GM21825 (cell line): ENCODE results near the gene SYS1.

Experiments
- ATAC-seq: cut with Tn5 transposase; IDR thresholded peaks from one replicate; pipeline ENCODE4 v1.9.1; 2021; ENCODE audit warnings: mild to moderate bottlenecking, moderate library complexity; ENCODE audit not compliant: unreplicated experiment

Gene SYS1

DNA sequence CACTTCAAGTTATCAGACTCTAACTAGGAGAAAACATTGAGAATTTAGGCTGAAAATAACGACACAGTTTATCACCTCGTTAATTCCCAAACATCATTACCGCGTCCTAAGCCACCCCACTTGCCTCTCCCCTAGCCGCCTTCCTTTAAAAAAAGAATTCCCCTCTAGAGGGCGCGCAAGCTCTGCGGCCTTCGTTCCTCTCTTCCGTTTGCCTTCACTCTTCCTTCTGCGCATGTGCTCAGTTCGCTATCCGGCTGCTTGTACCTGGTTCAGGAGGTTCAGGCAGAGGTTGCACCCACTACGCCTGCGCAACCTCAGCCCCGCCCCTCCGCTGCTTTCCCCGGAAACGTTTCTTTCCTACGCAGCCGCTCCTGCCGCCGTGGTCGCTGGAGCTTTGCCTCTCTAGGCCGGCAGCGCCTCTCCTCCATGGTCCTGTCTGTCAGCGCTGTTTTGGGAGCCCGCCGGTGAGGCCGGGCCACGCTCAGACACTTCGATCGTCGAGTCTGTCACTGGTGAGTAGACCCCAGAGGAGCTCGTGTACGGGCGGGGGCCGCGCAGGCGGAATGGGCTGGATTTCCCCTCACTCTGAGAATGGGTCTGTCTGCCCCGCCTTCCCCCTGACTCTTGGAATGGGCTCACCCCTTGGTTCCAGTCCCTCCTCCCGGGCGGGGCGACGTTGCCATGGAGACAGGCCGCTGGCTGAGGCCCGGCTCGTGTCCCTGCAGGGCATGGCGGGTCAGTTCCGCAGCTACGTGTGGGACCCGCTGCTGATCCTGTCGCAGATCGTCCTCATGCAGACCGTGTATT, at the start of gene SYS1:
Gene SYS1, plus strand, starts transcription at position 353 of the 807 bp plus-strand sequence. Its CDS starts 376 bp downstream, at position 729.
- ATAC-seq: peak; percentile 67

DNA sequence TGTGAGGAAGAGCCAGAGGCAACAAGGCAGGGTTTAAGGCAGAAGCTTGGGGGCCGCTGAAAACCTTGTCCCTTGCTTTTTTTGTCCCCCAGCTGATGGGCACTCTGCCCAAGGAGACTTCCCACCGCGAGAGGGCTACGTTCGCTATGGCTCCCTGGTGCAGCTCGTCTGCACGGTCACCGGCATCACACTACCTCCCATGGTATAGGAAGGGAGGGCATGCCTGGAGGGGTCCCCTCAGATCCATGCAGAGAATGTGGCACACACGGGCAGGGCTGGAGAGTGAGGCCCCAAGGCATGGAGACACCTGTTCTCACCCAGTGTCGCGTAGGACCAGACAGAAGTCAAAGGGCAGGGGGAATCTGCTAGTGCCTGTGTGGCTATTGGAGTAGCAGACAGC, 49.0 kb upstream of the SYS1 start:
- no peak for ATAC-seq

DNA sequence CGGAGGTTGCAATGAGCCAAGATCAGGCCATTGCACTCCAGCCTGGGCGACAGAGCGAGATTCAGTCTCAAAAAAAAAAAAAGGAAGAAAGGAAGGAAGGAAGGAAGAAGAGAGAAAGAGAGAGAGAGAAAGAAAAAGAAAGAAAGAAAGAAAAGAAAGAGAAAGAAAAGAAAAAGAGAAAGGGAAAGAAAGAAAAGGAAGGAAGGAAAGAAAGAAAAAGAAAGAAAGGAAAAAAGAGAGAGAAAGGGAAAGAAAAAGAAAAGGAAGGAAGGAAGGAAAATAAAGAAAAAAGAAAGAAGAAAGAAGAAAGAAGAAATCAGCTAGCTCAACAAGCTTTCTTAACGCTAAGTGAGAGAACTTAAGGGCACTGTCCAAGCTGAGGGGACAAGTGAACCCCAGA, 47.3 kb upstream of the SYS1 start:
- ATAC-seq: no peak

DNA sequence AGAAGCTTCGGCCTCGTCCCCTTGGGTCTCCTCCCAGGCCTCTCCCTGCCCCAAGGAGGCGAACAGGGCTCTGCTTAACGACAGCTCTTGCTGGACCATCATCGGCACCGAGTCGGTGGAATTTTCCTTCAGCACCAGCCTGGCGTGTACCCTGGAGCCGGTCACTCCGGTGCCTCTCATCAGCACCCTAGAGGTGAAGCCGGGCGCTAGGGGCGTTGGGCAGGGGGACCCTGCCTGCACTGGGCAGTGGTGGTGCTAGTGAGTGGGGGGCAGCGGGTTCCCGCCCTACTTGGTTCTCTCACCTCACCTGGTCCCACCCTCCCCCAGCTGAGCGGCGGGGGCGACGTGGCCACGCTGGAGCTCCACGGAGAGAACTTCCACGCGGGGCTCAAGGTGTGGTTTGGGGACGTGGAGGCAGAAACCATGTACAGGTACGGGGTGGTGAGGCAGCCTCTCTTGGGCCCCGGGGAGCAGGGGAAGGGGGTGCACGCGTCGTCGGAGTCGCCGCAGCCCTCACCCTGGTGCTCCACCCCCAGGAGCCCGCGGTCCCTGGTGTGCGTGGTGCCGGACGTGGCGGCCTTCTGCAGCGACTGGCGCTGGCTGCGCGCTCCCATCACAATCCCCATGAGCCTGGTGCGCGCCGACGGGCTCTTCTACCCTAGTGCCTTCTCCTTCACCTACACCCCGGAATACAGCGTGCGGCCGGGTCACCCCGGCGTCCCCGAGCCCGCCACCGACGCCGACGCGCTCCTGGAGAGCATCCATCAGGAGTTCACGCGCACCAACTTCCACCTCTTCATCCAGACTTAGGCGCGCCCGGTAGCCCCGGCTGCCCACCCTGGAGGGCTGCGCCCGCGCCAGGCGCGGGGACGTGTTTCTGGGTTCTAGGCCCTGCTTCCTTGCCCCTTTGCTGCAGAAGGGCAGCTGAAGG, 46.5 kb upstream of the SYS1 start:
- no peak for ATAC-seq

DNA sequence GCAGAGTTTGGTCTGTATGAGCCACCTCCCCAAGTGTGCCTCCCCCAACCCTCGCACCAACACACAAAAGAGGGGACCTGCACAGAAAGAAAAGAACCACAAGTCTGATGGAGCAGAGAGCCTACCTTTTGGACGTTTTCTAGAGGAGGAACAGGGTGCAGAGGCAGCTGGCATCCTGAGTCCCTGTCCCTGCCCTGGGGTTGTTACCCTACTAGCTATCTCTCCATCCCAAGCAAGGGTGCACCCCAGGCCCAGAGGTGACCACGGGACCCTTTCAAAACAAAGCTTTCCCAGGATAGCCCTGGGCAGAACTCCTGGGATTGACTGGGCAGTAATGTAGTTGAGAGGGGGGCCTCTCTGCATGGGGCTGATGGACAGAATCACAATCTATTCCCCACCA, 45.1 kb upstream of the SYS1 start:
- no peak for ATAC-seq

DNA sequence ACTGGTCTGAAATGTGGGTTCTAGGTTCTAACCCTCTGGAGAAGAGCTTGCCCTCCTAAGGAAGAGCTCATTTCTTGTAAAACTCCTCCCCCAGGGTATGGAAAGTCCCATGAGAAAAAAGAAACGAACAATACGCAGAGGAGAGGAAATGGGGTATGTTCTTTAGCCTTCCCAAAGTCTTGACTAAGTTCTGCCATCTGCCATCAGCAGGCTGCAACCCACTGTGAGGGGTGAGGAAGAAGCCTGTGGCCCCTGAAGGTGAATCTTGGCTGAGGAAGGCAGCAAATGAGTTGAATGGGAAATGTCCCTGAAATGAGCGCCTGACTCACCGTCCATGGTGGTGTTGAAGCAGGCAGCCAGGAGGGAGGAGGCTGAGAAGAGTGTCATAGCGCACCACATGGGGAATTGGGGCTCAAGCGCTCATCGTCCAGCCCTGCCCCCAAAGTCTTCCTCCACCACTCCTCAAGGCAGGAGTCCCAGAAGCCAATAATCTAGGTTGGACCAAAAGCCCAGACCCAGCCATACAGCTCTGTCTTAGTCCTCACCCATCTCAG, 44.5 kb upstream of the SYS1 start:
- ATAC-seq: no peak

DNA sequence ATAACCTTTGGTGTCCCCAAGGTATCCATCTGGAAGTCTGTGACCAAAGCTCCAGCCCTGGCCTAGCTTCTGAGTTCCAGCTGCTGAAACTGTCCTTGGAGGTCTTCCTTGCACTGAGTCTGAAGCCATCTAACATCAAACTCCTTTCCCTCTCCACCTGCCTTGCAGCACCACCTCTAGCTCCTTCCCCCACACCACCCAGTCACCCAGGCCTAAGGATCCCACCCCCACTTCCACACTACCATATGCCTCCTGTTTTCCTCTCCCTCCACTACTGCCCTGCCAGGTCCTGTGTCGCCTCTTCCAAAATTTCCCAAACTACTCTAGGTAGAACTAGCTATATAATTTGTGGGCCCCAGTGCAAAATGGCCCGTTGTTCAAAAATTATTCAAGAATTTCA, 44.0 kb upstream of the SYS1 start:
- no peak for ATAC-seq

DNA sequence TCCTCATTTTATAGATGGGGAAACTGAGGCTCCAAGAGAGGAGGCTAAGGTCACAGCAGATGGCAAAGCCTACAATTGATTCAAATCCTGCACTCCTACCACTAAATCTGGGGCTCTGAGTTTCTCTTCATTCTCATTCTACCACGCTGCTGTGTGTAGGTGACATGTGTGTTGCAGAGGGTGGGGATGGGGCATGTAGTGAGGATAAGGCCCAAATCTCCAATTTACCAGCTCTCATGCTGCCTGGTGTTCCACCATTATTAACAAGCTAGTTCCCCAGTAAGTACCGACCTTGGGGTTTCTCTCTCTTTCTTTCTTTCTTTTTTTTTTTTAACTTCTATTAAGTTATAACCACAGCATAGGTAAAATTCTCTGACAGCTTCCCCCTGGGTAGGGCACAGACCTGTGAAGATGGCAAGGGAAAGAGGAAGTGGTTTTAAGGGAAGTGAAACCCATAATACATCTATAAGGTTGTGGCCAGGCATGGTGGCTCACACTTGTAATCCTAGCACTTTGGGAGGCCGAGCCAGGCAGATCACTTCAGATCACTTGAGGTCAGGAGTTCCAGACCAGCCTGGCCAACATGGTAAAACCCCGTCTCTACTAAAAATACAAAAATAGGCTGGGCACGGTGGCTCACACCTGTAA, 41.9 kb upstream of the SYS1 start:
- ATAC-seq: peak; percentile 66

DNA sequence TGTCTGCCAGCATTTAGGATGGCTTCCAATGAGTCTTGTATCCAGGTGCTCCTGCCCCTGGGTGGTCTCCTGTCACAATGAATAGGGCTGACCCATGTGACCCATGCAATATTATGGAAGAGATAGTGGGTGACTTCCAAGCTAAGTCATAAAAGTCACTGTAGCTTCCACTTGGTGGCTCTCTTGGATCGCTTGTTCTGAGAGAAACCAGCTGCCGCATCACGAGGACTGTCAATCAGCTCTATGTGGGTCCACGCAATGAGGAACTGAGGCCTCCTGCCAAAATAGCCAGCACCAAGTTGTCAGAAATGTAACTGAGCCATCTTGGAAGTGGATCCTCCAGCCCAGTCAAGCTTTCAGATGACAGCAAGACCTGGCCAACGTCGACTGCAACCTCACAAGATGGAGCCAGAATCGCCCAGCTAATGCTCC, 40.0 kb upstream of the SYS1 start:
- ATAC-seq: no peak

DNA sequence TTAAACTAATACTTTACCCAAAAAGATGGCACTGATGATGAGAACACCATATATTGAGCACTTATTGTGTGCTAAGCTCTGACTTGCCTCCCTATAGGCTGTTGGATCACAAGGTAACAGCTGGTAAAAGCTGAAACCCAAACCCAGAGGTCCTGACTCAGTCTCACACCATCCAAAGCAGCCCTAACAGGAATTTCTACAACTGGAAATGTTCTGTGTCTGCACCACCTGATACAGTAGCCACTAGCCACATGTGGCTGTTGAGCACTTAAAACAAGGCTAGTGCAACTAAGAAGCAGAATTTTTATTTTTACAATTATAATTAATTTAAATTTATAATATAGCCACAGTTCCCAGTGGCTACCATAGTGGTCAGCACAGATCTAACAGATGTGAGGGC, 39.2 kb upstream of the SYS1 start:
- ATAC-seq: no peak

DNA sequence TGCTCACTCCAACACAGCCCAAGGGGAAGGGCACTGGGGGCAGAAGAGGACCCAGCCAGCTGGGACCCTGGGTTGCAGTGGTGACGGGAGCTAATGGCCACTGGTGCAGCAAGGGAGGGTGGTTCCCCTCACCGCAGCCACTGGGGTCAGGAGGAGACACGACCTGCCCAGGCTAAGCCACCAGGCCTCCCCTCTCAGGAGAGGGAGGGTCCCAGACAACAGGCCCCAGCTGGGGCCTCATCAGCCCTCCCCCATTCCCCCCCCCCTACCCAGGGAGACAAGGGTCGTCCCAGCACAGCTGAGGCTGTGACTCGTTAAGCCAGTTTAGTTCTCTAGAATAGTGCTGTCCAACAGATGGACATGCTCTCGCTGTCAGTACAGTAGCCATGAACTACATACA, 37.6 kb upstream of the SYS1 start:
- no peak for ATAC-seq

DNA sequence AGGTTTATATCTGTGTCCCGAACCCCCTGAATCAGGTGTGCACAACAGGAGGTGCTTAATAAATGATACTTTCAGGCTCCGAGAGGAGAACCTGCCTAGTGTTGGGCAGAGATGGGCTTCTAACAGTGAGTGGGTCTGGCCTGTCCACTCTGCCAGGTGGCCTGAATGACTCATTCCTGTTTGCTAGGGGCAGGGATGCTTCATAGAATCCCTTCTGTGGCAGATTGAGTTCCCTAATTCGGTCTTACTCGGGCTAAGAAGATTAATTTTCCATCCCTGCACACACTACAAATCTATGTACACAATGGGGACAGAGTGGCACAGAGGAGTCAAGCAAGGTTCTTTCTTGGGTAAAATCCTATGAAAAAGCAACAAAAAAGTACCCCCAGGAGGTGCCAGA, 34.5 kb upstream of the SYS1 start:
- no peak for ATAC-seq

DNA sequence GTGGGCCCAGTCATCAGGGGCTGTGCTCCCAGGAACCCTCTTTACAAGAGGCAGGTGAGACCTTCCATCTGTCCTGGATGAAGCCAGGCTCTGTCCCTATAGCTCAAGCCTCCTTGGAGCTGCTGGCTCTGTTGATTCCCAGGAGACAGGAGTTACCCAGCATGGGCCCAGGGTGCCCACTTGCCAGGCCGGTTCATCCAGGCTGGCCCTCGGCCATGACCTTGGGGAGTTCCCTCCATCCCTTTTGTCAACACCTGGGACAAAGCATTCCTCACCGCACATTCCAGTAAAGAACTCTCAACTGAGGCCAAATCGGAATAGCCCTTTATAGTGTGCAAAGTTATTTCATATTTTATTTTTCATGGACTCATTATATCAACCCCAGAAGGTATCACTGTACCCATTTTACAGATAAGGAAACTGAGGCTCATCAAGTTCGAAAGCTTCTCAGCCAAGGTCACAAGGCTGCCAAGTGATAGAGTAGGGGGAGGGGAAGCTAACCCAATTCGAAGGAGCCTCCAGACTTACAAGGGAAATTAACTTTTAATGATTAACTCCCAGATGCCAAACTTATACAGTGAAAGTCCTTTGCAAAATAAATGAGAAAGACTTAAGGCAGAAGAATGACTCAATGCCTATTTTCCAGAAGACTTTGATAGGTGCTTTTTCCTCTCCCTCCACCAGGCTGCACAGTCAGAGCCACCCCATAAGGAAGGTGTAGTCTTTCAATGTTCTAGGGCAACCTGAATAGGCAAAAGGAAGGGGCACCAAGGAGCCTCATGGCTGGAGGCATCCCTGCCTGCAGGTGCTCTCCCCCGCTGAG, 33.2 kb upstream of the SYS1 start:
- no peak for ATAC-seq

DNA sequence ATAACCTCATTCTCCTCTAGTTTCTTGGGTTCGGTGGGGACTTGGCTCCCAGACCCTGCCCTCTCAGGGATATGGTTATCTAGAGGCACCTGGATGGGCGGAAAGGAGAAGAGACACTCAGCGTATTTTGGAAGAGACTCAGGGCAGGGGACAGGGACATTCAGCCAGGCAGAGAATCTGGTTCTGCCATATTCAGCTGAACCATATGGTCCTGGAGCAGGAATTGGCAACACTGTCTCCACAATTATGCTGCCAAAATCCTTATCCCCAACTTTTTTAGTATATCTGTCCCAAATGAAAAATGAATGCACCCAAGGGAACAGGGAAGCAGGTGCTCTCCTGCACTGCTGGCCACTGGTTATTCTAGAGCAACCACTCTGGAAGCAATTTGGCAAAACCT, 32.5 kb upstream of the SYS1 start:
- ATAC-seq: no peak

DNA sequence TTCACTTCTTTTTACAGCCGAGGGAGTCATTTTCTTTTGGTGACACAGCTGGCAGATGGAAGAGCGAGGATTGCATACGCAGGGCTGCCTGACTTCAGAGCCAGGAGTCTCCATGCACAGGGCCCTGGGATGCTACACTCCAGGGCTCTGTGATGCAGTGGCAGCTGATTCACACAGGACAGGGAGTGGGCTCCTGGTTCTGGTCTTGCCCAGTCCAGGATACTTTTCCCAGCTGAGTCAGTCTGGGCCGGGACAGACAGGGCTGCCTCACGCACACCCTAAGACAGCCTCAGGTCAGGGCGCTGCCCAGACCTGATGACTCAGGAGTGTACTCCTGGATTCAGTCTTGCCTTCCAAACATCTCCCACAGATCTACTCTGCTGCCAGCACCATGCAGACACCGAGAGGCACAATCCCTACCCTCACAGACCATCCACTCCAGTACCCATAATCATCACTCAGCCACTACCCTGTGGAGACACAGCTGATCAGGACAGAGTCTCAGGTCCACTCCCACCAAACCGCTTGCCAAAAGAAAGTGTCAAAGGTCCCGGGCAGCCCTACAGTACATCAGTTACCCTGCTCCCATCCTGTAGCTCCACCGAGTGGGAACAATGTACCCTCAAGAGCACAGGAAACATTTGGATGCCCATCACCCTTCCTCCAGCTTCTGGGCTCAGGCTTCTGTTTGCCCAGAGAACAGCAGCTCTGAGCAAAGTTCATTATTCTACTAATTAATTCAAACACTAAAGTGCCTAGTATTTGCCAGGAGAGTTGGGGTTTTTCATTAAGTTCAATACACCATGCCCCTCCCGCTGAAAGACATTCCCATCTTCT, 26.2 kb upstream of the SYS1 start:
- no peak for ATAC-seq

DNA sequence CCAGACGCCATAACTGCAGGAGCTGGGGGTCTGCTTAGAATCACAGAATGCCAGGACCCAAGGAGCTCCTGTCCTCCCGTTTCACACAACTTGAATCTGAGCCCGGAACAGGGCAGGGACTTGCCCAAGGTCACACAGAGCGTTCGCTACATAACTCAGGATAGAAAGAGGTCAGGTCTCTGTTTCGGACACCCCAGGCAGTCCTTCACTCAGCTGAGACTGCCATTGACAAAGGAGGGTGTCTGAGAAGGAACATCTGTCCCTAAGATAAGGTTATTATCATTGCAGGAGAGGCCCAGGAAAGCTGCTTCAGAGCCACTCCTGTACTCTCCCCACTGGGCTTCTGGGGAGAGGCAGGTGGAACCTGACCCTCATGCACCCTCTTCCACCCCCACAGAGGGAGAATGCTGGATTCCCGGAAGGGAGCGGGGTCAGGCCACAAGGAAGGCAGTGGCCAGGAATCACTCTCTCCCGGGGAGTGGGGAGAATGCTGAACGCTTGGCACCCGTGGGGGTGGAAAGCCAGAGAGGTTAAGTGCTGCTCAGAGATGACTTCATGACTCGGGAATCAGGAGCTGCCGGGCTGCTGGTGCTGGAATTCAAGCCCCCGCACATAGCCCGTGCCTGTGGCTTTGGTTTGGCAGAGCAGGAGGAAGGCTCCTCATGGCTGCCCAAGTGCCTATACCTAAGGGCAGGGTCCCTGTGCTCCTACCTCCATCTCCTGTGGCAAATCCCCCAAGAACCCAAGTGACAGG, 25.4 kb upstream of the SYS1 start:
- no peak for ATAC-seq

DNA sequence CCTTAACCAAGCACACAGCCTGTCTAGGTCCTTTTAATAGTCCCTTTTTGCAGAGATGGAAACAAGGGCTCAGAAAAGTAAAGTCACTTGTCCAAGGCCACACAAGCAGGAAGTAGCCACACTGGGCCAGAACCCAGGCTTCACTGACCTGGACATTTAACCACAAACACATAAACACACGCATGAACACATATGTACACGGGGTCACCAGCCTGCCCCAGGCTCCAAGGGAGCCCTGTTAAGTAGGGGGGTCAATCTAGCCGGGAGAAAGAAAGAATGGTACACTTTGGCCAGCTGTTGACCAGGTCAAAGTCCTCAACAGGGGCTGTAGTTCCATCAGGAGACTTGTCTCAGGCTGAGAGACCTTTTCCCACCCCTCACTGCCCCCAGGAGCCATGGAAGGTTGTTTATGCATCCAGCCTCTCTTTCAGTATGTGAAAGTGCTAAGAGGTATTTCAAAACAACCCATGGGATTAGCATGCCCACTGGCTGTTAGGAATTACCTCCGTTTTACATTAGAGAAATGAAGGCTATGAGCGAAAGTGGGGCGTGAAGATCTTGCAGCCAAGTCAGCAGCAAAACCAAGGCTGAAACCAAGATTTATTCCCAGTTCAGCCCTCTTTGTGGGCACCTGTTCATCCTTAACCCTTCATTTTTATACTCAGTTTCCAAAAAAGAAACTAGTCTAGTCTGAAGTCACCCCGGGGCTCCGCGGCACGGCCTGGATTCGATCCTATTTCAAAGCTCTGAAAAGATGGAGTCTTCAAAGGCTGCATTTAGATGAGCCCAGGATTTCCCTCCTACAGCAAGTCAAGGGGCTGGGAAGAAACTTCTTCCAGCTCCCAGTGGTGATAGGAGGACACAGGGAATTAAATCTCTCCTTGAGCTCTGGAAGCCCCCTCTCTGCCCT, 24.6 kb upstream of the SYS1 start:
- ATAC-seq: no peak

DNA sequence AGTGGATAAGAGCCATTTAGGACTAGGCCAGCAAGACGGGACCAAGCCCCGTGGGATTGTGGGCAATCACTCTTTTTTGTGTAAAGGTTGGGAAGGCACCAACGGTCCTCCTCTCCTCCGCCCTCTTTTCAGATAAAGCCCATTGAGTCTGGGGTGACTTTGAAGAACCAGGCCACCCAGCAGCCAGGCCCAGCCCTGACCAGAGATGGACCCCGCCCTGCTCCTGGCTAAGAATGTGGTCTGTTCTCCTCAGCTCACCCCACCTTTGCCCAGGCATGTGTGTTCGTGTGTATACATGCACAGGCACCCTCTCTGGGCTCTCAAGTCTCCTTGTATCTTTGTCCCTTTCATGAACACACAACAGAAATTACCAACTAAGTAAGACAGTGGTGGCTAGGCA, 23.9 kb upstream of the SYS1 start:
- ATAC-seq: no peak
